Lung (tissue), 12 donors: Measurements from ENCODE around the gene TSPYL1. TPM values are rescaled to one million over a fixed set of nuclear protein-coding genes. Genes with fewer than 3 reads are reported as not detected.

Source experiments
- ATAC-seq: fragments of 200-7000 bp; cut with Tn5 transposase; one replicate; pipeline ENCODE4 v1.9.1; 2020; ENCODE audit warnings: moderate number of reproducible peaks; ENCODE audit not compliant: insufficient read depth, low FRiP score
- DNase-seq, 3 donors: peaks; one replicate each; pipeline ENCODE4 v3.0.0-alpha.2; 2013 to 2017
- H3K27ac ChIP-seq, 2 donors: one replicate each; pipeline ENCODE4 v1.5.1; 2013; ENCODE audit warnings: mild to moderate bottlenecking in 2 of 2, moderate library complexity in 2 of 2, control low read depth in 1 of 2, inconsistent platforms in 1 of 2, low read depth in 1 of 2, low read length in 1 of 2
- H3K27me3 ChIP-seq, 3 donors: one replicate each; pipeline ENCODE4 v1.5.1; 2013; ENCODE audit warnings: low read length in 2 of 3; ENCODE audit not compliant: control insufficient read depth in 3 of 3, insufficient read depth in 3 of 3
- H3K36me3 ChIP-seq, 4 donors: one replicate each; pipeline ENCODE4 v1.5.1; 2013; ENCODE audit warnings: low read length in 4 of 4, mild to moderate bottlenecking in 1 of 4, moderate library complexity in 1 of 4; ENCODE audit not compliant: control insufficient read depth in 4 of 4, insufficient read depth in 4 of 4
- H3K4me1 ChIP-seq, 5 donors: one replicate each; pipeline ENCODE4 v1.5.1; 2013; ENCODE audit warnings: low read length in 5 of 5, mild to moderate bottlenecking in 2 of 5, moderate library complexity in 1 of 5; ENCODE audit not compliant: control insufficient read depth in 5 of 5, insufficient read depth in 5 of 5
- H3K4me3 ChIP-seq: one replicate; pipeline ENCODE4 v1.5.1; 2013; ENCODE audit warnings: mild to moderate bottlenecking, control low read depth, moderate library complexity
- H3K9ac ChIP-seq, 2 donors: one replicate each; pipeline ENCODE4 v1.5.1; 2013; ENCODE audit warnings: low read length in 2 of 2, control low read depth in 1 of 2; ENCODE audit not compliant: insufficient read depth in 1 of 2
- H3K9me3 ChIP-seq, 4 donors: one replicate each; pipeline ENCODE4 v1.5.1; 2013; ENCODE audit warnings: low read length in 3 of 4, mild to moderate bottlenecking in 1 of 4, moderate library complexity in 1 of 4; ENCODE audit not compliant: control insufficient read depth in 4 of 4, insufficient read depth in 3 of 4
- CTCF ChIP-seq: IDR thresholded peaks from 2 replicates; pipeline ENCODE4 v1.5.1; 2012; ENCODE audit warnings: mild to moderate bottlenecking; ENCODE audit errors: control extremely low read depth, extremely low read depth
- WGBS, 2 donors: extraction: QIAGEN DNeasy Blood & Tissue Kit; methylation state at CpG; one replicate each; pipeline ENCODE4 v1.1.7; 2013; 5-methylcytosine and 5-hydroxymethylcytosine counted together
- polyA plus RNA-seq, 2 donors: library from polyadenylated mRNA; stranded (reverse); fragments of 200-250 nt; gene quantifications; one replicate each; pipeline ENCODE4 v1.2.1, GENCODE V29; 2013
- total RNA-seq, 2 donors: library from RNA; depleted of rRNA in 1 of 2; stranded (reverse); fragments of >200 nt in 1 of 2; gene quantifications; one replicate each; pipeline ENCODE4 v1.2.1, GENCODE V29; 2014 to 2021
- donor health status: control.
- donor health status: control.
- donor health status: Bipolar disorder and iron deficiency.
- donor health status: healthy.
- donor health status: DM: yes; HTN: yes; CAD: no.

The TSPYL1 gene
- total and polyA plus RNA-seq, 4 donors = 16.3 to 68.8 (median 46.4) TPM

DNA sequence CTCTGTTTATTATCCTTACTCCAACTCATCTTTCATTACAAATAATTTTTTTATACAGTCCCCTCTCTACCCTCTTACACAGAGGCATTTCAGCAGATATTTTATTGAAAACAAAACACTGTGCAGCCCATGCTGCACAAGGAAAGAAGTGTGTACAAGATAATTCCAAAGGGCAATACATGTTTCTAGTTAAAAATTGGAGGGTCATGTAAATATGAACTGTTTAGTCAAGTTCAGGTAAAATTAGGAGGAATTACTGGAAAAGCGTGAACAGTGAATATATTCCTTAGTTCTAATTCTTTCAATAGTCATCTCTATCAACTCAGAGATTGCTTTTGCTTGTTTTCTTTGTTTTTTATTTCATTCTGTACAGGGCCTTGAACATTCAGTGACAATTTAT, 27.9 kb upstream of the TSPYL1 start:
- Histone ChIP-seq H3K9ac (no peak overlapping the region), H3K36me3 (no peaks in the 10 kb centered on the region), H3K4me1 (peaks cover 0 to 4% (median 0%) of the 10 kb centered on the region in 5 donors), H3K4me3 (no peak overlapping the region), H3K9me3 (no peaks in the 10 kb centered on the region), H3K27me3 (no peaks in the 10 kb centered on the region), H3K27ac (no peak overlapping the region)
- TF ChIP-seq CTCF = no peak
- no peak for DNase-seq
- WGBS, 2 donors = 94 to 100% methylated on average over 1 of the region's 1 CpG
- no peak for ATAC-seq

DNA sequence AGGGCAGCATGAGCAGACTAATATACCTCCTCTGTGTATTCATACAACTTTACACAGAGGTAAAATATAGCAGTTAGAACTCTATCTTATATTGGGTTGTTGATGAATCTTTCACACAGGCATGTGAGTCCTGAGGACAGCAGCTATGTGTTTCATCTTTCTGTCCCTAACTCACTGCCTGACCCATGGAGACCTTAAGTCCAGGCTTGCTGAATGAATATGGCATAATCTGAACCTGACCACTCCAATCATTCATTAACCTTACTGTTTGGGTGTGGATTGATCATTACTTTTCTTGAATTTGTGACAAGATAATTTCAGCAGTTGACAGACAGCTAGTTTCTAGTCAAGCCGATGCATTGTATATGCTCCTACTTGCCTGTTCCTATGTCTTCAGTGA, 27.3 kb upstream of the TSPYL1 start:
- H3K27me3 ChIP-seq = no peaks in the 10 kb centered on the region
- ATAC-seq = no peak

DNA sequence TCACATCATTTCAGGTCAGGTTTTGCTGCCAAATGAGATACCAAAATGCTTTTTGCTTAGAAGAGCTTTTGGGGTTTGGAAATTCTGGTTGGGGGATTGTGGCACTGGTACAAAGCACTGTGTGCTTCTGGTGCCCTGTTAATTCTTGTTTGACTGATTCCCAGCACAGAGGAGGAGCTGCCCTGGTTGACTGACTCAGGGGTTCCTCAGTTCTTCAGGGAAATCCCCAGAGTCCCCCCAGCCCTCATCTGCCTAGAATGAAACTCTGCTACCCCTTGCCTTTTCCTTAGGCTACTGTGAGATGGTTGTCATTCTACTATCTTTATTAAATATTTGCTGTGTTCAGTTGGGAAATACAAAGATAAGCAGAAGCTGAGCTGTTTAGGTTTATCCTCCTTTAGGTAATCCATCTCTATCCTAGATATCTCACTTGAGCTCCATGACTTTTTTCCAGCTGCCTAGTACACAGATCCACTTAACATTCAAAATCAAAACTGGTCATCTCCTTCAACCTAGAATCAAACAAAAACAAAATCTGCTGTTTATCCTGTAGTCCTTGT, 24.9 kb upstream of the TSPYL1 start:
- Histone ChIP-seq H3K36me3 (no peaks in the 10 kb centered on the region), H3K27ac (no peak overlapping the region), H3K9ac (no peak overlapping the region), H3K9me3 (no peaks in the 10 kb centered on the region), H3K4me3 (no peak overlapping the region), H3K4me1 (peaks cover 0 to 6% (median 0%) of the 10 kb centered on the region in 5 donors), H3K27me3 (no peaks in the 10 kb centered on the region)
- DNase-seq (no peak), ATAC-seq (no peak)
- TF ChIP-seq CTCF = no peak

More for the DNA sequence above, 27.3 kb upstream of the TSPYL1 start:
- no peak overlapping the region for H3K4me3 ChIP-seq
- no peak overlapping the region for H3K27ac ChIP-seq
- no peak for DNase-seq
- WGBS, 2 donors = 91 to 100% methylated on average over 1 of the region's 1 CpG
- no peak for TF ChIP-seq CTCF
- no peaks in the 10 kb centered on the region for H3K9me3 ChIP-seq
- H3K9ac ChIP-seq = no peak overlapping the region
- no peaks in the 10 kb centered on the region for H3K36me3 ChIP-seq
- peaks cover 0 to 4% (median 0%) of the 10 kb centered on the region in 5 donors for H3K4me1 ChIP-seq

GRCh38 chr6:116301104-116301503, 21.4 kb upstream of the TSPYL1 start:
- Histone ChIP-seq H3K9ac (no peak overlapping the region), H3K9me3 (peaks cover 0 to 10% (median under 1%) of the 10 kb centered on the region in 4 donors), H3K27me3 (no peaks in the 10 kb centered on the region), H3K36me3 (no peaks in the 10 kb centered on the region), H3K4me3 (no peak overlapping the region), H3K4me1 (peaks cover 0 to 6% (median 0%) of the 10 kb centered on the region in 5 donors), H3K27ac (no peak overlapping the region)
- ATAC-seq (no peak), DNase-seq (no peak)
- 90 to 91% methylated on average over 3 of the region's 3 CpGs for WGBS, 2 donors
- TF ChIP-seq CTCF = no peak
